Type B pancreatic cell (in vitro differentiated cells): Measurements from ENCODE around the gene BTBD16. TPM values are rescaled to one million over a fixed set of nuclear protein-coding genes. Genes with fewer than 3 reads are reported as not detected.
A peak's percentile ranks its signal among the peaks of the same experiment; 100 is the strongest.

Source experiments
- DNase-seq: peaks from one replicate; pipeline ENCODE4 v3.0.0; 2021; ENCODE audit warnings: mixed read lengths; ENCODE audit not compliant: unreplicated experiment; ENCODE audit errors: extremely low spot score
- H3K27ac Mint-ChIP-seq: 2 replicates; pipeline ENCODE4 v1.8.0; 2021; ENCODE audit warnings: mild to moderate bottlenecking, mixed read lengths
- H3K27me3 Mint-ChIP-seq: 2 replicates; pipeline ENCODE4 v1.8.0; 2021; ENCODE audit warnings: mixed read lengths
- H3K36me3 Mint-ChIP-seq: 2 replicates; pipeline ENCODE4 v1.8.0; 2021; ENCODE audit warnings: mixed read lengths
- H3K4me1 Mint-ChIP-seq: one replicate; pipeline ENCODE4 v1.8.0; 2021; ENCODE audit warnings: mixed read lengths; ENCODE audit not compliant: unreplicated experiment
- H3K4me3 Mint-ChIP-seq: 2 replicates; pipeline ENCODE4 v1.8.0; 2021; ENCODE audit warnings: mild to moderate bottlenecking, mixed read lengths
- H3K9me3 Mint-ChIP-seq: 2 replicates; pipeline ENCODE4 v1.8.0; 2021; ENCODE audit warnings: mixed read lengths
- total RNA-seq: library from RNA; stranded (reverse); gene quantifications from 2 replicates; pipeline ENCODE4 v1.2.1, GENCODE V29; 2021; ENCODE audit warnings: low replicate concordance
- TF ChIP-seq, protein P1 (sequence below): fragments of 200-600 bp; sonication (generic); conservative IDR thresholded peaks from 2 replicates; pipeline ENCODE4 v1.5.0; 2021; ENCODE audit warnings: antibody characterized with exemption, mild to moderate bottlenecking

BTBD16 gene
- total RNA-seq, 1 donor from 2014 or later: 0.46 TPM

DNA sequence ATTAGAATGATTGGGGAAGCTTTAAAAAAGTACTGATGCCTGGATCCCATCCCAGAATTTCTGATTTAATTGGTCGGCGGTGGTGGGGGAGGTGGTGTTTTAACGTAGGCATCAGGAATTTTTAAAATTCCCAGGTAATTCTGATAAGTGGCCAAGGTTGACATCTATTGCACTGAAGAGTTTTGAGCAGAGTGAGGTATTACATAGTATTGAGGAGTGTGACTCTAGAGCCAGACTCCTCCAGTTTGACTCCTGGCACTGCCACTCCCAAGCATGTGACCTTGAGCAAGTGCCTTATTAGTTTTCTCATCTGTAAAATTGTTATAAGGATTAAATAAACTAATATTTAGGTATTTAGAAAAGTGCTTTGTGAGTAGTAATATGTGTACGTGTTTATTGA is 109.6 kb downstream of the BTBD16 start:
- no peaks in the 10 kb centered on the region for H3K27me3 Mint-ChIP-seq

DNA sequence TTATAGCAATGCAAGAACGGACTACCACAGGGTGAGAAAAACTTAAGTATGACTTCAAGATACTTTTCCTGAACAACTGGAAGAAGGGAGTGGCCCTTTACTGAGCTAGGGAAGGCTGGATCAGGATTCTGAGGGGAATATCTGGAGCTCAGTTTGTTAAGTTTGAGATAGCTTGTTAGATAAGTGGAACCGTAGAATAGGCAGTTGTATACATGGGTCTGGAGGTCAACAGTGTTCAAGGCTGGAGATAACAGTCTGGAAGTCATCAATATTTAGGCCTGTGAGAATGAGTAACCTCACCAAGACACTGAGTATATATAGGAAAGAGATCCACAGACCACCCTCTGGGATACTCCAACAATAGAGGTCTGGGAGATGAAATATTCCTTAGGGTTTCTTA is 110.6 kb downstream of the BTBD16 start:
- Mint-ChIP-seq H3K36me3 (peaks cover 14% of the 10 kb centered on the region), H3K4me1 (peaks cover 9% of the 10 kb centered on the region), H3K9me3 (peaks cover 4% of the 10 kb centered on the region), H3K4me3 (no peak overlapping the region), H3K27me3 (no peaks in the 10 kb centered on the region), H3K27ac (no peak overlapping the region)
- DNase-seq: no peak
- TF ChIP-seq, protein P1, sequence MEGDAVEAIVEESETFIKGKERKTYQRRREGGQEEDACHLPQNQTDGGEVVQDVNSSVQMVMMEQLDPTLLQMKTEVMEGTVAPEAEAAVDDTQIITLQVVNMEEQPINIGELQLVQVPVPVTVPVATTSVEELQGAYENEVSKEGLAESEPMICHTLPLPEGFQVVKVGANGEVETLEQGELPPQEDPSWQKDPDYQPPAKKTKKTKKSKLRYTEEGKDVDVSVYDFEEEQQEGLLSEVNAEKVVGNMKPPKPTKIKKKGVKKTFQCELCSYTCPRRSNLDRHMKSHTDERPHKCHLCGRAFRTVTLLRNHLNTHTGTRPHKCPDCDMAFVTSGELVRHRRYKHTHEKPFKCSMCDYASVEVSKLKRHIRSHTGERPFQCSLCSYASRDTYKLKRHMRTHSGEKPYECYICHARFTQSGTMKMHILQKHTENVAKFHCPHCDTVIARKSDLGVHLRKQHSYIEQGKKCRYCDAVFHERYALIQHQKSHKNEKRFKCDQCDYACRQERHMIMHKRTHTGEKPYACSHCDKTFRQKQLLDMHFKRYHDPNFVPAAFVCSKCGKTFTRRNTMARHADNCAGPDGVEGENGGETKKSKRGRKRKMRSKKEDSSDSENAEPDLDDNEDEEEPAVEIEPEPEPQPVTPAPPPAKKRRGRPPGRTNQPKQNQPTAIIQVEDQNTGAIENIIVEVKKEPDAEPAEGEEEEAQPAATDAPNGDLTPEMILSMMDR: no peak

More for the DNA sequence above, 109.6 kb downstream of the BTBD16 start:
- Mint-ChIP-seq H3K36me3 (peaks cover 14% of the 10 kb centered on the region), H3K4me3 (no peak overlapping the region), H3K9me3 (peaks cover 4% of the 10 kb centered on the region), H3K4me1 (peaks cover 9% of the 10 kb centered on the region), H3K27ac (no peak overlapping the region)
- no peak for DNase-seq
- TF ChIP-seq, protein P1: no peak

DNA sequence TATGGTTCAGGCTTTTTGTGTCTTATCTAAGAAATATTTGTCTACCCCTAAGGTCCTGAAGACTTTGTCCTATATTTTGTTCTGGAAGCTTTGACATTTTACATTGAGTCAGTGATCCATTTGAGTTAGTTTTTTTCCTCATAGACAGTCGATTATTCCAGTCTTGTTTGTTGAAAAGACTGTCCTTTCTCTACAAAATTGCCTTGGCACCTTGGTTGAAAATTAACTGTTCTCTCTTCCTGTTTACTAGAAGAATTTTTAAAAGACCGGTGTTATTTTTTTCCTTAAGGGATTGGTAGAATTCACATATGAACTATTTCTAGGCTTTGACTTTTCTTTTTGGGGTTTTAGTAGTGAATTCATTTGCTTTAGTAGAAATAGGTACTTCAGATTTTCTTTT is 115.4 kb downstream of the BTBD16 start:
- H3K27ac Mint-ChIP-seq: no peak overlapping the region
- TF ChIP-seq, protein P1: no peak
- peaks cover 2% of the 10 kb centered on the region for H3K4me1 Mint-ChIP-seq
- no peak overlapping the region for H3K4me3 Mint-ChIP-seq
- DNase-seq: no peak
- H3K27me3 Mint-ChIP-seq: no peaks in the 10 kb centered on the region
- peaks cover 8% of the 10 kb centered on the region for H3K36me3 Mint-ChIP-seq
- no peaks in the 10 kb centered on the region for H3K9me3 Mint-ChIP-seq

DNA sequence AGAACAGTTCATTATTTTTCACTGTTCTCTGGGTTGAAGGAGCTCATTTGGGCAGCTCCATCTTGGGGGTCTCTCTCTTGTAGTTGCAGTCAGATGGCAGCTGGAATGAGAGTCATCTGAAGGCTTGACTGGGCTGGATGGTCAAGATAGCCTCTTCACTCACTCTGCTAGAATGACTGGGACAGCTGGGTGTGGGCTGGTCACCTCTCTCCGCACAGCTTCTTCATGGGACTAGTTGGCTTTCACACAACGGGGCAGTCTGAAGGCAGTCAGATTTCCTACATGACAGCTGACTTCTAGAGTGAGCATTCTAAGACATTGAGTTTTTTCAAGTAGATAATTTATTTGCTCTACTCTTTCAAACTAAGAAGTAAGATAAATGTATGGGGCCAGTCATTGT is 116.5 kb downstream of the BTBD16 start:
- TF ChIP-seq, protein P1: no peak
- Mint-ChIP-seq H3K9me3 (no peaks in the 10 kb centered on the region), H3K36me3 (peaks cover 8% of the 10 kb centered on the region), H3K4me1 (no peaks in the 10 kb centered on the region), H3K27me3 (no peaks in the 10 kb centered on the region), H3K27ac (peak overlapping the region; percentile 51), H3K4me3 (no peak overlapping the region)
- no peak for DNase-seq

Other genes with a start within 250 kb of the BTBD16 start
- 38.2 and 55.1 TPM in 2 replicates for gene PLEKHA1, start 103.4 kb downstream of the BTBD16 start, total RNA-seq
- gene ARMS2, start 183.4 kb downstream of the BTBD16 start, total RNA-seq: not detected in 2 replicates
- 12.9 and 32.6 TPM in 2 replicates for gene HTRA1, start 190.3 kb downstream of the BTBD16 start, total RNA-seq